GM12874 (cell line): ENCODE data around the gene LTA4H.

ENCODE experiments used
- CTCF ChIP-seq: IDR thresholded peaks from 2 replicates; pipeline ENCODE4 v1.5.1; 2011; ENCODE audit warnings: low read depth, mild to moderate bottlenecking, control low read depth, low read length, moderate library complexity; ENCODE audit not compliant: insufficient read depth

LTA4H gene

DNA sequence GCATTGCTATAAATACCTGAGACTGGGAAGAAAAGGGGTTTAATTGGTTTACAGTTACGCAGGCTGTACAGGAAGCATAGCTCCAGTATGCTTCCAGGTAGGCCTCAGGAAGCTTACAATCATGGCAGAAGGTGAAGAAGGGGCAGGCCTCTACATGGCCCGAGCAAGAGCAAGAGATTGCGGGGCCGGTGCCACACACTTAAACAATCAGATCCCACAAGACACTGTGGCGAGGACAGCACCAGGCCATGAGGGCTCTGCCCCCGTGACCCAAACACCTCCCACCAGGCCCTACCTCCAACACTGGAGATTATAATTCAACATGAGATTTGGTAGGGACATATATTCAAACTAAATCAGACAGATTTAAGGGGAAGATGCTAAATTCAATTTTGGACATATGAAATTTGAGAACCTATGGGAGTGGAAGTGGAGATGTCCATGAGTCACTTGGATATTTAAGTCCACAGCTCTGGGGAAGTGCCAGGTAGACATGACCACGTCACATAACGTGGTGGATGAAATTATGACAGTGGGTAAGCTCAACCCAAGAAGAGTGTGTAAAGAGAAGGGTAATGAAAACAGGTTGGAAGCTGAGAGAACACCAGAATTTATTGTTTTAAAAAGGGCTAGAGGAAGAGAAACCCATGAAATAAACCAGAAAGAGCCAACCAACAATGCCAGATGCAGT, 1.5 kb upstream of the LTA4H start:
- no peak for TF ChIP-seq CTCF

- no peak for TF ChIP-seq CTCF
These were observed 635 bp downstream of the LTA4H start for GRCh38 chr12:96034621-96035282.

DNA sequence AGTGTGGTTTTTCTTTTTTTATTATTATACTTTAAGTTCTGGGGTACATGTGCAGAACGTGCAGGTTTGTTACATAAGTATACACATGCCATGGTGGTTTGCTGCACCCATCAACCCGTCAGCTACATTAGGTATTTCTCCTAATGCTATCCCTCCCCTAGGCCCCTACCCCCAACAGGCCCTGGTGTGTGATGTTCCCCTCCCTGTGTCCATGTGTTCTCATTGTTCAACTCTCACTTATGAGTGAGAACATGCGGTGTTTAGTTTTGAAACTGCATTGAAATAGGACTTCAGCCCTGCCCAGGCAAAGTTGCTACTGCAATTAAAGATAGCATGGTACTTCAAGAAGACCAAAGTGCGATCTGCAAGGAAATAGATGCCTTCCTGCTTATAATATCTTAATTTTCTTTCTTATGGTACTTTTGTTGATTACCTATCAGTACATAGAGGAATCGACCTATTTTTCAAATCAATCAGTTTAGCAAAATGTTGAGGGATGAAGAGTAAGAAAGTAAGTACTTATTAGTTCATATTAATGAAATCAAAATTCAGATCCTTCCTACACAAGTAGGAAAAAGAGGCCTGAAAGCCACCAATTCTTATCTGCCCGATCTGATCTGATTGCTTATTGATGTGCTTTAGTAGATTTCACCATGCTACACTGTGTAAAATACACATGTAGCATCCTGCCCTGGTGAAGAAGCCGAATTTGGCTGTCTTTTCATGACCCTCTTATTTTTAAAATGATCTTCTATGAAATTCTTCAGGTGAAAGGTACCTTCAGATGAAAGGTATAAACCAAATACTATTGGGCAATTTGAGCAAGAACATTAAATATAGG, 1.6 kb downstream of the LTA4H start:
- no peak for TF ChIP-seq CTCF

- TF ChIP-seq CTCF: no peak
These were observed 5.6 kb downstream of the LTA4H start for GRCh38 chr12:96029826-96030225.

GRCh38 chr12:96028538-96028937, 6.8 kb downstream of the LTA4H start:
- TF ChIP-seq CTCF: no peak

- no peak for TF ChIP-seq CTCF
These were observed 9.1 kb downstream of the LTA4H start for GRCh38 chr12:96026331-96026730.

- TF ChIP-seq CTCF: no peak
These were observed 9.9 kb downstream of the LTA4H start for GRCh38 chr12:96025518-96025917.
